ENCODE results near the gene GPER1. TPM values are rescaled to one million over a fixed set of nuclear protein-coding genes. Genes with fewer than 3 reads are reported as not detected.

Gene GPER1
- total RNA-seq, 2 donors from 2014 or later, result 3.9 to 5.3 TPM

DNA sequence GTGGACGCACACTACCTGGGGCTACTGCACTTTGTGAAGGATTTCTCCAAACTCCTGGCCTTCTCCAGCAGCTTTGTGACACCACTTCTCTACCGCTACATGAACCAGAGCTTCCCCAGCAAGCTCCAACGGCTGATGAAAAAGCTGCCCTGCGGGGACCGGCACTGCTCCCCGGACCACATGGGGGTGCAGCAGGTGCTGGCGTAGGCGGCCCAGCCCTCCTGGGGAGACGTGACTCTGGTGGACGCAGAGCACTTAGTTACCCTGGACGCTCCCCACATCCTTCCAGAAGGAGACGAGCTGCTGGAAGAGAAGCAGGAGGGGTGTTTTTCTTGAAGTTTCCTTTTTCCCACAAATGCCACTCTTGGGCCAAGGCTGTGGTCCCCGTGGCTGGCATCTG lies 29.6 kb upstream of the GPER1 start:
- no peaks in the 10 kb centered on the region for H3K27me3 ChIP-seq (replicated peaks; ENCODE audit: insufficient read depth)
- H3K9me3 ChIP-seq, result no peaks in the 10 kb centered on the region
- H3K36me3 ChIP-seq, result no peaks in the 10 kb centered on the region
- TF ChIP-seq, protein P1, sequence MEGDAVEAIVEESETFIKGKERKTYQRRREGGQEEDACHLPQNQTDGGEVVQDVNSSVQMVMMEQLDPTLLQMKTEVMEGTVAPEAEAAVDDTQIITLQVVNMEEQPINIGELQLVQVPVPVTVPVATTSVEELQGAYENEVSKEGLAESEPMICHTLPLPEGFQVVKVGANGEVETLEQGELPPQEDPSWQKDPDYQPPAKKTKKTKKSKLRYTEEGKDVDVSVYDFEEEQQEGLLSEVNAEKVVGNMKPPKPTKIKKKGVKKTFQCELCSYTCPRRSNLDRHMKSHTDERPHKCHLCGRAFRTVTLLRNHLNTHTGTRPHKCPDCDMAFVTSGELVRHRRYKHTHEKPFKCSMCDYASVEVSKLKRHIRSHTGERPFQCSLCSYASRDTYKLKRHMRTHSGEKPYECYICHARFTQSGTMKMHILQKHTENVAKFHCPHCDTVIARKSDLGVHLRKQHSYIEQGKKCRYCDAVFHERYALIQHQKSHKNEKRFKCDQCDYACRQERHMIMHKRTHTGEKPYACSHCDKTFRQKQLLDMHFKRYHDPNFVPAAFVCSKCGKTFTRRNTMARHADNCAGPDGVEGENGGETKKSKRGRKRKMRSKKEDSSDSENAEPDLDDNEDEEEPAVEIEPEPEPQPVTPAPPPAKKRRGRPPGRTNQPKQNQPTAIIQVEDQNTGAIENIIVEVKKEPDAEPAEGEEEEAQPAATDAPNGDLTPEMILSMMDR (IDR thresholded peaks at IDR 0.05), result no peak
- H3K27ac ChIP-seq, result no peak overlapping the region
- DNase-seq (ENCODE audit: low spot score), result no peak
- no peak for ATAC-seq (ENCODE audit: insufficient number of reproducible peaks, low FRiP score, low read depth)
- no peak overlapping the region for H3K4me3 ChIP-seq
- H3K4me1 ChIP-seq (ENCODE audit: control insufficient read depth in 1 of 2, low read depth in 2 of 2), result peaks cover 0 to 16% of the 10 kb centered on the region in 2 donors

DNA sequence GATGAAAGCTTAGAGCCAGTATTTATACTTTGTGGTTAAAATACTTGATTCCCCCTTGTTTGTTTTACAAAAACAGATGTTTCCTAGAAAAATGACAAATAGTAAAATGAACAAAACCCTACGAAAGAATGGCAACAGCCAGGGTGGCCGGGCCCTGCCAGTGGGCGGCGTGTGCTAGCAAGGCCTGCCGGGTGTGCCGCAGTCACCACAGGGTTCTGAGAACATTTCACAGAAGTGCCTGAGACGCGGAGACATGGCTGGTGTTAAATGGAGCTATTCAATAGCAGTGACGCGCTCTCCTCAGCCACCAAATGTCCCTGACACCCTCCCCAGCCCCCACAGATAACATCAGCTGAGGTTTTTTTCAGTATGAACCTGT lies 29.1 kb upstream of the GPER1 start:
- H3K27ac ChIP-seq, result no peak overlapping the region
- H3K36me3 ChIP-seq, result no peaks in the 10 kb centered on the region
- H3K9me3 ChIP-seq, result no peaks in the 10 kb centered on the region
- no peaks in the 10 kb centered on the region for H3K27me3 ChIP-seq (replicated peaks; ENCODE audit: insufficient read depth)
- ATAC-seq (ENCODE audit: insufficient number of reproducible peaks, low FRiP score, low read depth) (no peak), DNase-seq (ENCODE audit: low spot score) (no peak)
- H3K4me3 ChIP-seq, result no peak overlapping the region
- peaks cover 0 to 16% of the 10 kb centered on the region in 2 donors for H3K4me1 ChIP-seq (ENCODE audit: control insufficient read depth in 1 of 2, low read depth in 2 of 2)
- TF ChIP-seq, protein P1 (IDR thresholded peaks at IDR 0.05), result no peak

DNA sequence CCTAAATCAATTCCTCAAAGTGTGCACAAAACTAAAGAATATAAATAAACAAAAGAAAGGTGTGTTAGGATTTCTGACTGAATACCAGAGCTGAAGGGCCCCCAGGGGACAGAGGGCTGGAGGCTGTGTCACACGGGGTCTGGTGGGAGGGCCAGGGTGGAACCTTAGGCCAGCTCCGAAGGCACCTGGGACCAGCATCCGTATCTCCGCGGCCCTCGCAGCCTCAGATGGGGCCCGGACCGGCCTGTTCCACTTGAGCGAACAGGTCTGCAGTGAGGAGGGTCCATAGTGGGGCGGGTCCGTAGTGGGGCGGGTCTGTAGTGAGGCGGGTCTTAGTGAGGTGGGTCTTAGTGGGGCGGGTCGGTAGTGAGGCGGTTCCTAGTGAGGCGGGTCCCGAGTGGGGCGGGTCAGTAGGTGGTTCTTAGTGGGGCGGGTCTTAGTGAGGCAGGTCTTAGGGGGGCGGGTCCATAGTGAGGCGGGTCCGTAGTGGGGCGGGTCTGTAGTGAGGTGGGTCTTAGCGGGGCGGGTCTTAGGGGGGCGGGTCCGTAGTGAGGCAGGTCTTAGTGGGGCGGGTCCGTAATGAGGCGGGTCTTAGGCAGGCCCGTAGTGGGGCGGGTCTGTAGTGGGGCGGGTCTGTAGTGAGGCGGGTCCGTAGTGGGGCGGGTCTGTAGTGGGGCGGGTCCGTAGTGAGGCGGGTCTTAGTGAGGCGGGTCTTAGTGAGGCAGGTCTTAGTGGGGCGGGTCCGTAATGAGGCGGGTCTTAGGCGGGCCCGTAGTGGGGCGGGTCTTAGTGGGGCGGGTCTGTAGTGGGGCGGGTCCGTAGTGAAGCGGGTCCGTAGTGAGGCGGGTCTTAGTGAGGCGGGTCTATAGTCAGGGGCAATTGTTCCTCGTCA lies 28.5 kb upstream of the GPER1 start:
- no peak overlapping the region for H3K27ac ChIP-seq
- DNase-seq (ENCODE audit: low spot score), result no peak
- H3K4me1 ChIP-seq (ENCODE audit: control insufficient read depth in 1 of 2, low read depth in 2 of 2), result peaks cover 0 to 16% of the 10 kb centered on the region in 2 donors
- TF ChIP-seq, protein P1 (IDR thresholded peaks at IDR 0.05), result no peak
- H3K36me3 ChIP-seq, result no peaks in the 10 kb centered on the region
- H3K4me3 ChIP-seq, result no peak overlapping the region
- no peaks in the 10 kb centered on the region for H3K27me3 ChIP-seq (replicated peaks; ENCODE audit: insufficient read depth)
- no peaks in the 10 kb centered on the region for H3K9me3 ChIP-seq
- ATAC-seq (ENCODE audit: insufficient number of reproducible peaks, low FRiP score, low read depth), result no peak

DNA sequence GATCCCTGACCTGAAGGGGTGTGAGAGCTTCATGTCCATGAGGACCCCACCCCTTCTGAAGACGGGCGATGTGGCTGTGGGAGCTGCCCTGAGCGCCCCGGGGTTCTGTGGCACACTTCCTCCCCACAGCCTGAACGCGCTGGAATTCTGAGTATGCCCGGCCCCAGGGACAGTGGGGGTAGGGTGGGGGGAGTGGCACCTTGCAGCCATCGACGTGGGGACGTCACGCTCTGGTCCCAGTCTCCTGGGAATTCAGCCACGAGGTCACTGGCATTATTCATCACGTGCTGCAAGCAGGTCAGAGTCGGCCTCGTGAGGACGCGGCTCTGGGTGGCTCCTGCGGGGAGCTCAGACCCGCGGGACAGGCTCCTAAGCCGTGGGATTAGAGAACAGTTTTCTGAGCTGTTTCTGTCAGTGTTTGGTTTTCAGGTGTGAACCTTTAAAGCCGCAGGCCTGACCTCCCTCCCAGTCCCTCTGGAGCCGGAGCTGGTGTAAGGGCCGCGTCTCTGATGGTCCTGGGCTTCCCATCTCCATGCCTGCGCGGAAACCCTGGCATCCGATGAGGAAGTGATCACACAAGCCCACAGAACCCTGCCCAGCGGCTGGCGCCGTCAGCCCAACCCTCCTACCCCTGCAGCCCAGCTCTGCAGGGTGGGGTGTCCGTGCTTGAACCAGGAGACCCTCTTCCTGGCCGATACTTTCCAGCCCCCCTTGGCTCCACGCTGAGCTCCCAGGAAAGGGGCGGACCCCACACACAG lies 27.4 kb upstream of the GPER1 start:
- peaks cover 0 to 11% of the 10 kb centered on the region in 2 donors for H3K4me1 ChIP-seq (ENCODE audit: control insufficient read depth in 1 of 2, low read depth in 2 of 2)
- ATAC-seq (ENCODE audit: insufficient number of reproducible peaks, low FRiP score, low read depth) (no peak), DNase-seq (ENCODE audit: low spot score) (no peak)
- peak overlapping the region; percentile 2 for H3K4me3 ChIP-seq
- H3K36me3 ChIP-seq, result no peaks in the 10 kb centered on the region
- H3K9me3 ChIP-seq, result no peaks in the 10 kb centered on the region
- H3K27ac ChIP-seq, result no peak overlapping the region
- H3K27me3 ChIP-seq (replicated peaks; ENCODE audit: insufficient read depth), result no peaks in the 10 kb centered on the region
- TF ChIP-seq, protein P1 (IDR thresholded peaks at IDR 0.05), result no peak

DNA sequence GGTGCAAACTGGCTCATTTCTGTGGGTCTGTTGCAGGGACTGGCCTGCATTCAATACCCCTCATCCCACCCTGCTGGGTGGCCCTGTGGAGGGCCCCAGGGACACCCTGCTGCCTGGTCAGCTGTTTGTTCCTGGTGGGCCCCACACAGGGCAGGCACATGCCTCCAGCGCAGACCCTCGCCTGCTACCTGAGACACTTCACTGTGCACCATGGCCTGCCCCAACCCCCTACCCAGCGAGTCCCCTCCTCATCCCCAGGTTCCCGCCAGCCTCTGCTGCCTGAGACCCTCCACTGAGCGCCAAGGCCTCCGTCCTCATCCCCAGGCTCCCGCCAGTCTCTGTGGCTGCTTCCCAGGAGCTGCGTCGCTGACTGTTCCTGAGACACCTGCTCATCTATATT lies 26.7 kb upstream of the GPER1 start:
- Histone ChIP-seq H3K9me3 (no peaks in the 10 kb centered on the region), H3K36me3 (no peaks in the 10 kb centered on the region), H3K27me3 (replicated peaks; ENCODE audit: insufficient read depth) (no peaks in the 10 kb centered on the region), H3K4me1 (ENCODE audit: control insufficient read depth in 1 of 2, low read depth in 2 of 2) (peaks cover 0 to 16% of the 10 kb centered on the region in 2 donors), H3K27ac (no peak overlapping the region), H3K4me3 (no peak overlapping the region)
- no peak for DNase-seq (ENCODE audit: low spot score)
- no peak for ATAC-seq (ENCODE audit: insufficient number of reproducible peaks, low FRiP score, low read depth)
- TF ChIP-seq, protein P1 (IDR thresholded peaks at IDR 0.05), result no peak
